Osteoblast (primary cell): ENCODE data around the gene MFAP3L. TPM values are rescaled to one million over a fixed set of nuclear protein-coding genes. Genes with fewer than 3 reads are reported as not detected.

ENCODE experiments used
- DNase-seq: peaks from one replicate; pipeline ENCODE4 v3.0.0; 2011; ENCODE audit warnings: low spot score, mixed read lengths; ENCODE audit not compliant: insufficient read length; ENCODE audit errors: missing footprints
- H2AFZ ChIP-seq: 2 replicates; pipeline ENCODE4 v1.6.0; 2011; ENCODE audit warnings: mild to moderate bottlenecking, low read length
- H3K27ac ChIP-seq: 2 replicates; pipeline ENCODE4 v1.5.1; 2011; ENCODE audit warnings: mild to moderate bottlenecking, low read depth, low read length, moderate library complexity
- H3K27me3 ChIP-seq: 2 replicates; pipeline ENCODE4 v1.6.0; 2012; ENCODE audit warnings: mild to moderate bottlenecking, control low read depth, inconsistent platforms, low read length, moderate library complexity; ENCODE audit not compliant: insufficient read depth
- H3K36me3 ChIP-seq: 2 replicates; pipeline ENCODE4 v1.5.1; 2011; ENCODE audit warnings: mild to moderate bottlenecking, low read length, control low read depth, moderate library complexity; ENCODE audit not compliant: insufficient read depth
- H3K4me1 ChIP-seq: 2 replicates; pipeline ENCODE4 v1.5.1; 2011; ENCODE audit warnings: mild to moderate bottlenecking, low read length, control low read depth, moderate library complexity; ENCODE audit not compliant: insufficient read depth
- H3K4me2 ChIP-seq: 2 replicates; pipeline ENCODE4 v1.6.0; 2011; ENCODE audit warnings: mild to moderate bottlenecking, low read length; ENCODE audit not compliant: insufficient read depth
- H3K4me3 ChIP-seq: fragments of 200-600 bp; sonication (generic); 3 replicates; pipeline ENCODE4 v1.5.1; 2012; ENCODE audit warnings: mild to moderate bottlenecking, low read length, inconsistent platforms; ENCODE audit not compliant: insufficient read depth
- H3K79me2 ChIP-seq: 2 replicates; pipeline ENCODE4 v1.6.0; 2012; ENCODE audit warnings: mild to moderate bottlenecking, low read length, control low read depth, inconsistent platforms; ENCODE audit not compliant: insufficient read depth
- H3K9me3 ChIP-seq: 2 replicates; pipeline ENCODE4 v1.5.1; 2011; ENCODE audit warnings: low read depth, low read length, control low read depth
- H4K20me1 ChIP-seq: 2 replicates; pipeline ENCODE4 v1.6.0; 2012; ENCODE audit warnings: mild to moderate bottlenecking, low read length, control low read depth; ENCODE audit not compliant: insufficient read depth
- total RNA-seq: library from RNA; depleted of rRNA; stranded (reverse); fragments of >200 nt; gene quantifications from 2 replicates; pipeline ENCODE4 v1.2.3, GENCODE V29; 2012
- TF ChIP-seq, protein P1 (sequence below): IDR thresholded peaks from 2 replicates; pipeline ENCODE4 v1.5.1; 2011; ENCODE audit warnings: mild to moderate bottlenecking, low read depth, low read length, moderate library complexity; ENCODE audit errors: extremely low read depth

The MFAP3L gene
- total RNA-seq, 1 donor, result 7.6 TPM

DNA sequence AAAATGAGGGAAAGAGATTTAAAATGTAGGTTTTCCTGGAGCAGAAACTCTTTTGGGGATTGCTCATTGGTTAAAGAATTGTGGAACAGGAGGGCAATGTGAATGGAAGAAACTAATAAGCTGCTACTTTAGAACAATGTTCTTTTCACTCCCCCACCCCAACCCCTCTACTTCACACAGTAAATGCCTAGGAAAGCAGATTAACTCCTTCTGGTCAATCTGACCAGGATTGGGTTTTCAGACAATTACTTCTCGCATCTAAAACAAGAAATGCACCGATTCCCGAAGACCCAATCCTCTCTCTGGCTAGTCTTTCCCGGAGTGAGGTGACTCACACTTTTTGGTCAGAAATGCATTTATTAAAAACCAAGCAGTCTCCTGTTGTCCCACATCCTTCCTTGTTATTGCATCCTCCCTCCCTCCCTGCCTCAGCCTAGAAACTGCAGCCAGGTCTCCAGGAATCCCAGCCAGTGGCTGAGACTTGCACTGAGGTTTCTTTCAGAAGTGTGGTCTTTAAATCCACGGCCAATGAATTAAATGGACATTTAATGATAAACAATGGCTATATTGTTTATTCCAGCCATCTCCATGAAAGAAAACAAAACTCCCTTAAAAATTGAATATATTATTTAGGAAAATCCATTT, 21.4 kb downstream of the MFAP3L start:
- H3K4me3 ChIP-seq, result no peak overlapping the region
- no peaks in the 10 kb centered on the region for H4K20me1 ChIP-seq
- no peak for DNase-seq
- peak overlapping the region; percentile 13 for H3K4me2 ChIP-seq
- H3K79me2 ChIP-seq, result no peaks in the 10 kb centered on the region
- no peaks in the 10 kb centered on the region for H3K9me3 ChIP-seq
- peaks cover 12% of the 10 kb centered on the region for H3K4me1 ChIP-seq
- H3K27me3 ChIP-seq, result no peaks in the 10 kb centered on the region
- TF ChIP-seq, protein P1, sequence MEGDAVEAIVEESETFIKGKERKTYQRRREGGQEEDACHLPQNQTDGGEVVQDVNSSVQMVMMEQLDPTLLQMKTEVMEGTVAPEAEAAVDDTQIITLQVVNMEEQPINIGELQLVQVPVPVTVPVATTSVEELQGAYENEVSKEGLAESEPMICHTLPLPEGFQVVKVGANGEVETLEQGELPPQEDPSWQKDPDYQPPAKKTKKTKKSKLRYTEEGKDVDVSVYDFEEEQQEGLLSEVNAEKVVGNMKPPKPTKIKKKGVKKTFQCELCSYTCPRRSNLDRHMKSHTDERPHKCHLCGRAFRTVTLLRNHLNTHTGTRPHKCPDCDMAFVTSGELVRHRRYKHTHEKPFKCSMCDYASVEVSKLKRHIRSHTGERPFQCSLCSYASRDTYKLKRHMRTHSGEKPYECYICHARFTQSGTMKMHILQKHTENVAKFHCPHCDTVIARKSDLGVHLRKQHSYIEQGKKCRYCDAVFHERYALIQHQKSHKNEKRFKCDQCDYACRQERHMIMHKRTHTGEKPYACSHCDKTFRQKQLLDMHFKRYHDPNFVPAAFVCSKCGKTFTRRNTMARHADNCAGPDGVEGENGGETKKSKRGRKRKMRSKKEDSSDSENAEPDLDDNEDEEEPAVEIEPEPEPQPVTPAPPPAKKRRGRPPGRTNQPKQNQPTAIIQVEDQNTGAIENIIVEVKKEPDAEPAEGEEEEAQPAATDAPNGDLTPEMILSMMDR, result no peak
- no peaks in the 10 kb centered on the region for H3K36me3 ChIP-seq
- no peak overlapping the region for H3K27ac ChIP-seq
- no peak overlapping the region for H2AFZ ChIP-seq

DNA sequence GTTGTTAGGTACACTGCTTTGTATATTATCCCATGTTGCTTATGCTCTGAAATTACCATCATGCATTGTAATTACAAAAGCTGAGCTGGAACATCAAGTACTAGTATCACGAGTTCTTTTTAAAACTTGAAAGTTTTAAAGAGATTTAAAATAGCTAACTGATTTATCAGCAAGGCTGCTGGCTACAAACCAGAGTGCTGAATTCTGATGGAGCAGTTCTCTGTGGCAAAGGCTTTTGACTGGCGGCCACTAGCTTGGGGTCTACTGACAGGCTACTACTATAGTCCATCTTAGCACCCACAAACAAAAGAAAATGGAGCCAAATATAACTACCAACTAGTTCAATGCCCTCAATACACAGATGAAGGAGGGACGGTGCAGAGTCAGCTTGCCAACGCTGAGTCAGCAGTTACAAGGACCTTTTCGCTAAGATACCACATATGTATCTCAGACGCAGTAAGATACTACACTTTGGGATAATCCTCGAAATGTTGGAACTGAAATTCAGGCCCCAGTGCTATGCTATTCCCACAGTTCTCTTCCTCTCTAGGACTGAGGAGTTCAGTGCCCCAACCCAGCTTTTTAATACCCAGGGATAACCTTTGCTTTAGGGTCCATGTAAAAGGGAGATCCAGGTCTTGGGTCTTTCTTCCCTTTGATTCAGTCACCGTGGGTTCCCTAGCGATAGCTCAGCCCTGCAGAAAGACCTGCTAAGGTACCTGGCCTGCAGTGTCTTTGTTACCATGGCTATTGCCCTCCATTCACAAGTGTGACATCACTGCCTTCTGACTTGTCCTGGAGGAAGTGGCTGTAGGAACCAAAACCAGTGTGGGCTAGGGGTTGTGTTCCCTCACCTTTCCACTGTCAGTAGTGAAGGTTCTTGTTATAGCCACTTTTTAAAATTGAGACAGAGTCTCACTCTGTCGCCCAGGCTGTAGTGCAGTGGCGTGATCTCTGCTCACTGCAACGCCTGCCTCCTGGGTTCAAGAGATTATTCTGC, 22.8 kb downstream of the MFAP3L start:
- Histone ChIP-seq H3K9me3 (no peaks in the 10 kb centered on the region), H3K27ac (no peak overlapping the region), H3K79me2 (no peaks in the 10 kb centered on the region), H3K4me2 (no peak overlapping the region), H3K4me3 (no peak overlapping the region), H3K4me1 (peaks cover 12% of the 10 kb centered on the region), H2AFZ (no peak overlapping the region), H4K20me1 (no peaks in the 10 kb centered on the region), H3K36me3 (no peaks in the 10 kb centered on the region), H3K27me3 (no peaks in the 10 kb centered on the region)
- TF ChIP-seq, protein P1, result no peak
- no peak for DNase-seq

DNA sequence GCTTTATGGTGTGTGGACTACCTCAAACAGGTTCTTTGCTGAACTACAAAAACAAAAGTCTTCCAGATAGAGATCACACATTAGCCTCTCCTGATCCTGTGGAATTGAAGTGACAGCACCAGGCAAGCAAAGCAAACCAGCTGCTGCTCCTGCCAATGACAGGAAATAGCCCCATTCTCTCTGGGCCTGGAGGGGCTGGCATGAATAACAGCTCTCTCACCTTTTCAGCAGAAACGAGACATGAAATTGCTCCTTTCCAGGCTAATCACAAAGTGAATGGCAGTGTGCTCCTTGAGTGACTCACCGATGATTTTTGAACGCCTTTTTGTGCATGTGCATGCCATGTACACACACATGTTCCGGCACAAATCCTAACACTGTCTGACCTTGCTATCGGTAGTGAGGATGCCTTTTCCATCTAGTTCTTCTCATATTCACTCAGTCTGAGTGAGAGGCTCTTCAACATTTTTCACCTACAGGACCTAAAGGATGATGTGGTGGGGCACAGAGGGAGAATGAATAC, 24.4 kb downstream of the MFAP3L start:
- H3K79me2 ChIP-seq, result no peaks in the 10 kb centered on the region
- TF ChIP-seq, protein P1, result no peak
- H2AFZ ChIP-seq, result no peak overlapping the region
- no peaks in the 10 kb centered on the region for H3K27me3 ChIP-seq
- H3K9me3 ChIP-seq, result no peaks in the 10 kb centered on the region
- H3K27ac ChIP-seq, result no peak overlapping the region
- no peak overlapping the region for H3K4me3 ChIP-seq
- H3K4me2 ChIP-seq, result no peak overlapping the region
- H4K20me1 ChIP-seq, result no peaks in the 10 kb centered on the region
- no peak for DNase-seq
- H3K36me3 ChIP-seq, result no peaks in the 10 kb centered on the region
- H3K4me1 ChIP-seq, result peaks cover 12% of the 10 kb centered on the region
